LNCAP (cell line): ENCODE results near the gene FAM170A.

Experiments used
- TF ChIP-seq, protein P1 (sequence below): fragments of 450-650 bp; IDR thresholded peaks from 2 replicates; pipeline ENCODE4 v1.5.1; 2017; ENCODE audit warnings: mild to moderate bottlenecking

Gene FAM170A, protein sequence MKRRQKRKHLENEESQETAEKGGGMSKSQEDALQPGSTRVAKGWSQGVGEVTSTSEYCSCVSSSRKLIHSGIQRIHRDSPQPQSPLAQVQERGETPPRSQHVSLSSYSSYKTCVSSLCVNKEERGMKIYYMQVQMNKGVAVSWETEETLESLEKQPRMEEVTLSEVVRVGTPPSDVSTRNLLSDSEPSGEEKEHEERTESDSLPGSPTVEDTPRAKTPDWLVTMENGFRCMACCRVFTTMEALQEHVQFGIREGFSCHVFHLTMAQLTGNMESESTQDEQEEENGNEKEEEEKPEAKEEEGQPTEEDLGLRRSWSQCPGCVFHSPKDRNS

DNA sequence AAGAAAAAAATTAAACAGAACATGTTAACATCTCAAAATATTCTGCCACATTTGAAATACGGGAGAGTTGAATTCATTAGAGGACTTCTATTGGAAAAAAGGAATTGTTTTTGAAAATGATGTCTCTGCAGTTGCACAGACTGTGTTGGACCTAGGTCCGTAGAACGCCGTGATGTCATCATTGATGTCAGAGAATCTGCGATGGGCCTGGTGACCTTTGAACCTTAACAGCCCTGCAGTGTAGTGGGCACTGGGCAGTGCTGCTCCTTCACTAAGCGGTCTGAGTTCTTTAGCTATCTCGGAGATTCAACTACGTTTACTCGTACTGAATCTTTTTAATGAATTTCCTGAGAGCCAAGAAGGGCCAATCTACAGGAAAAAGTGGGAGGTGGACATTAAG lies at the start of gene FAM170A:
Gene FAM170A, plus strand, starts transcription at position 220 of the 400 bp plus-strand sequence. CDS start 211 bp downstream, outside the sequence.
- TF ChIP-seq, protein P1, sequence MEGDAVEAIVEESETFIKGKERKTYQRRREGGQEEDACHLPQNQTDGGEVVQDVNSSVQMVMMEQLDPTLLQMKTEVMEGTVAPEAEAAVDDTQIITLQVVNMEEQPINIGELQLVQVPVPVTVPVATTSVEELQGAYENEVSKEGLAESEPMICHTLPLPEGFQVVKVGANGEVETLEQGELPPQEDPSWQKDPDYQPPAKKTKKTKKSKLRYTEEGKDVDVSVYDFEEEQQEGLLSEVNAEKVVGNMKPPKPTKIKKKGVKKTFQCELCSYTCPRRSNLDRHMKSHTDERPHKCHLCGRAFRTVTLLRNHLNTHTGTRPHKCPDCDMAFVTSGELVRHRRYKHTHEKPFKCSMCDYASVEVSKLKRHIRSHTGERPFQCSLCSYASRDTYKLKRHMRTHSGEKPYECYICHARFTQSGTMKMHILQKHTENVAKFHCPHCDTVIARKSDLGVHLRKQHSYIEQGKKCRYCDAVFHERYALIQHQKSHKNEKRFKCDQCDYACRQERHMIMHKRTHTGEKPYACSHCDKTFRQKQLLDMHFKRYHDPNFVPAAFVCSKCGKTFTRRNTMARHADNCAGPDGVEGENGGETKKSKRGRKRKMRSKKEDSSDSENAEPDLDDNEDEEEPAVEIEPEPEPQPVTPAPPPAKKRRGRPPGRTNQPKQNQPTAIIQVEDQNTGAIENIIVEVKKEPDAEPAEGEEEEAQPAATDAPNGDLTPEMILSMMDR = no peak

DNA sequence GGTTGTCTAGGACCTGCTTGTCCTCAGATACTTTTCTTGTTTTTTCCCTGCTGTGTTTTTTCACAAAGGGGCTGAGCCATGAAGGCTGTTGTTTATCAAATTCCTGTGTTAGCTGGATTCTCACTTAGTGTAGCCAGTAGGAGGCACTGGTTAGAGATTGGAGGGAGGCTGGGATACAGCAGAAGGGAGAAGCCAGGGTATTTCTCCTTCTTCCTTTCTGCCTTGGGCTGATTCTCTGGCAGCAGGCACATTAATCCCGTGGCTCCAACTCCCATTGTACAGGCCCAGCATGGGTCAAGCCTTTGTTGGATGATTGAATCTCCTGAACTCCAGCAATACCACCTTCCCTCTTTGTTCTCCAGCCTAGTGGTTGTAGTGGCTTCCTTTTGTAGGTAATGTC lies 46.4 kb upstream of the FAM170A start:
- TF ChIP-seq, protein P1 = no peak

DNA sequence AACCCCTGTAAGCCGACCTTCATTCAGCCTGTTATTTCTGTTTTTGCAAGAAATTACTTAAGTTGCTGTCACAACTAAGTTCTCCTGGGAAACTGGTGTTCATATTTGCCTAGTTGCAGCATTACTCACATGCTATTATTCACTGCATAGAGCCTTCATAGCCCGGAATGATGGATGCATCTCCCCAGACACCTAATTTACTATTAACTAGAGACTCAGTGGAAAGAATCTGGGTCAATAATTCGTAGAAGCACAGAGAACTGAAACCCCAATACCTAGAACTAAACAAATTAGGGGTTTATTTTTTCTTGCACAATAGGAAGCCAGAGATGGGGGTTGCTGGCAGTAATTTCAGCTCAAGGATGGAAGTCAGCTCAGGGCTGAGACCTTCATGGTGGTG lies 45.7 kb upstream of the FAM170A start:
- TF ChIP-seq, protein P1 = no peak

DNA sequence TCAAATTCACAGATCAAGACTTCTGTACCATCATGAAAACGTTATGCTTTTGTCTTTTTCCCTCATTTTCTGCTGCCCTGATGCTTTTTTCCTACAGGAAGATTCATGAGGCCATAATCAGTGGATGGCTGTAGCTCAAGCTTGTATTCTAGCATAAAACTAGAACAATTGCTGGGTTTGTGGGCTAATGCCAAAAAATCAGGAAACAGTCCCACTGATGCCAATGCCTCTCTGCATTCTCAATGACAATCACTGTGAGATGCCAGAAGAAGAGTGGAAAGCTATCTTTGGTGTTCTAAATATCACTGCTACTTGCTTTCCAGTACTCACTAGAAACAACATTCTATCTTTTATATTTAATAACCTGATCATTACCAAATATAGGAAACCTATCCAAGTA lies 33.3 kb upstream of the FAM170A start:
- TF ChIP-seq, protein P1 = no peak

DNA sequence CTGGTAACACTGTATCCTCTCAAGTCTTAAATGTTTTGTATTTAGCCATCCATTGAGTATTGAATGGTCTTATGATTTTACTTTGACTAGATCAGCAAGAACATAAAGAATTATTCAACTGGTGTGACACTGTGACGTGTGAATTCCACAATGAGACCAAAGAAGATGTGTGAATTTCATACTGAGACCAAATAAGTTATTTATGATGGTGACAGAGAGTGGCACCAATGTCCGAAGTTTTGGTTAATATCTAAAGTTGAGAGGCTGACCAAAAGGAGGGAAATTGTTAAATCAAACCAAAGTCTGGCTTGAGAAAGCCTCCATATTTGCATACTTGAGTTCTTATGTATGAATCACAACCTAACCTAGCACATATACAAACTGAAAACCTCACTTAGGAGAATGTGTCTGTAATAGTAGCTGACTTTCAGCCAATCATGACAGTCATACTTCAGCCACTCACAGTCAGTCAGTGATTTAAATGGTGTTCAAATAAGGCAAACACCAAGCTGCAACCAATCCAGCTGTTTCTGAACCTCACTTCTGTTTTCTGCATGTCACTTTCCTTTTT lies 31.5 kb upstream of the FAM170A start:
- TF ChIP-seq, protein P1 = no peak

DNA sequence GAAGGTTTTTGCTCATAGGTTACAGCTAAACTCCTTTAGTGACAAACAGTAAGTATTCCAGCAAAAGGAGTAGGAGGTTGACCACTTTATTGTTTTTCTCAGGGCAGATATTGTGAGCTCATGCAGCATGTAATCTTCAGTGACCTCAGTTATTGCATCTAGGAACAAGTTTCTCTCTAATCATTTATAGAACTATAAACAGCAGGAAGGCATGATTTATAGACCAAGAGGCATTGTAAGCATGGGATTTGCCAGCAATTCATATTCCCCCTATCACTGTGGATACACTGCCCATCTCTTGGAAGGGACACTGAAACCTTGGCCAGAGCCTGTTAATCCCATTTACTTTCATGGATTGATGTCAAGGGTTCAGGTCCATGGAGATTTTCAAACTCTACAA lies 15.4 kb upstream of the FAM170A start:
- TF ChIP-seq, protein P1 = no peak

DNA sequence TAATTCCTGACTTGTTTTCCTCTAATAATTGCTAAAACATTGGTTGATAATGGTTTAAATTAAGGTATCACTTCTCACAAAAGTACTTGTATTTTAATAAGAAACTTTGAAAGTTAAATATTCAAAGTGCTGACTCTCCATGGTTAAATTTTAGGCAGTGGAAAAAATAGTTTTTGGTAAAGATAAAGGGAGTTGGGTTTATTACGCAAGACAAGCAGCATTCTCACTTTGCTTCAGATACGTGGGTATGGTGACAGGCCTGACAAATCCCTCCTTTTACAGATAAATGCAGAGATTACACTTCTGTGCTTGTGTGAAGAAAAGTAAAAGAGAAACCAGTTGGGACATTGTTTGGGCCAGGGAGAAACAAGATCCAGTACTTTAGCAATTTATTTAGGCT lies 14.5 kb upstream of the FAM170A start:
- TF ChIP-seq, protein P1 = no peak
